ELR (cell line): ENCODE measurements around the gene ZBTB42.

Experiments used
- DNase-seq: peaks from one replicate; pipeline ENCODE4 v3.0.0-alpha.2; 2015; ENCODE audit warnings: low read depth

The ZBTB42 gene

DNA sequence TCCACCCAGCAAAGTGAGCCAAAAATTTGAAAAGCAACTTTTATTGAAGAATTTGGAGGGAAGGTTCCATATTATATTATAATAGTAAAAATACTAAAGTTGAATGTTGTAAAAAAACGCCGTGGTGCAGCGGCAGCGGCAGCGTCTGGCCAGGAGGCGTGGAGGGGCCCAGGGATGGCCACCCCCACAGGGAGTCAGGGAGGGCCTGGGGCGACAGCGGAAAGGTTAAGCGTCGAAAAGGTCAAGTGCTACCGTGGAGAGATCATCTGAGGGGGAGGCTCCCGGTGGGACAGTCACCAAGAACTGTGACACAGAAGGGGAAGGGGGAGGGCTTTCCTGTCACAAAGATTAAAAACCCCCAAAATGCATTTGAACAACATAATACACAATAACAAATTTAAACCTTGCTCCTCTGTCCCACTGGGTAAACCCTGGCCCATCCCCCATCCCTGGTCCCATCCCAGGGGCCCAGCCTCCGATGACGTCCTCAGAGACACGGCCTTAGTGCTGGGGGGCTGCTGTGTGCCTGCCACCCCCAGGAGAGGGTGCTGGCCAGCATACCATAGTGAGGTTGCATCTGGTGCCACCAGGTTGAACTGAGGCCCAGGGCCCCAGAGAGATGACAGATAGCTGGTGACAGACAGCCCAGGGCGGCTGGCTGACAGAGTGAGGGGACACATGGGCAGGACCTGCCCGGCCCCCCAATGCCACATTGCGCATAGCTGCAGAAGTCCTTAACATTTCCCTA is 31.4 kb upstream of the ZBTB42 start:
- no peak for DNase-seq

- no peak for DNase-seq
Measured at GRCh38 chr14:104770072-104770579, 30.8 kb upstream of the ZBTB42 start.

DNA sequence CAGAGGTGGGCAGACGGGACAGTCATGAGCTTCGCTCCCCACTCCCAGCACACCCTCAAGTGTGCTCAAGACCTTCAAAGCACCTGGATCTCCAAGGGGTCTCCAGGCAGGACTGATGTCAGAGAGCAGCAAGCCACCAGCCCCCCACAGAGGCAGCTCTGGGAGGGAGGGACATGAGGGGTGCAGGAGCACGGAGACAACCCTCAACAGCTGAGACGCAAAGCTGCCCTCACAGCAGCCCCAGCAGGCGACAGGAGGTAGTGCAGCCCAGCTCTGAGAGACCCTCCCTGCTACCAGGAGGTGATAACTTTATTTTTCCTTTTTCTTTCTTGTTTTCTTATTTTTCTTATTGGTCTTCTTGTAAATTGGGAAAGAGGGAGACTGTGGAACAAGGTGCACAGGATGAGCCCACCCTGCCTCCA is 30.0 kb upstream of the ZBTB42 start:
- peak; percentile 54 for DNase-seq

DNA sequence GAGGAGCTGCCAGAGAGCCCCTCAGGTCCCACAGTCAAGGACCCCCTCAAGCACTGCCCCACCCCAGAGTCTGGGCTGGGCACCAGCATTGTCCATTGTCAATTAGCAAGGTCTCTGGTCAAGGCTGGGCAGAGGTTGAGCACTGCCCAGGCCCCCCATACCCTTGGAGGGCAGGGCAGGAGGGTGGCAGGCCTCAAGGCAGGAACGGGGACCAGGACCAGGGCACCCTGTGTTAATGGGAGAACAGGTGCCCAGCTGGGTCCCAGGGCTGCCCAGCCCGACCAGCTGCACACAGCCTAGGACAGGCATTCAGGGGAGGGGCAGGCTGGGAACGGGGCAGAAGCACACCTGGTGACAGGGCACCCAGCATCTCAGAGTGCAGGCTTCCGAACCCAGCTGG is 29.5 kb upstream of the ZBTB42 start:
- DNase-seq: no peak

- DNase-seq: no peak
Measured at GRCh38 chr14:104771918-104772706, 28.8 kb upstream of the ZBTB42 start.

GRCh38 chr14:104772707-104773504 is 28.0 kb upstream of the ZBTB42 start:
- no peak for DNase-seq

- no peak for DNase-seq
Measured at GRCh38 chr14:104773505-104774452, 27.1 kb upstream of the ZBTB42 start.

GRCh38 chr14:104774453-104775072 is 26.3 kb upstream of the ZBTB42 start:
- no peak for DNase-seq

DNA sequence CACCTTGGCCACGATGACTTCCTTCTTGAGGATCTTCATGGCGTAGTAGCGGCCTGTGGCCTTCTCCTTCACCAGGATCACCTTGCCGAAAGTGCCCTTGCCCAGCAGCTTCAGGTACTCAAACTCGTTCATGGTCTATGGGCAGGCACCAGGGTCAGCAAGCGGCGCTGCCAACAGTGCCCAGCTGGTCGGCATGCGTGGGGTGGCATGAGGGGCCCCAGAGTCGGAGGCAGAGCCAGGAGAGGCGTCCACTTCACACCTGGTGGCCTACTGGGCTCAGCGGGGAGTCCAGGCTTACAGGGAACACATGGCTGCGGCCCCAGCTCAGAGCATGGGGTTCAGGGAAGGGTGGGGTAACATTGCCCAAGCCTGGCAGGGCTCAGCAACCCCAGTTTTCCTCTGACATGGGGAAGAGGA is 25.8 kb upstream of the ZBTB42 start:
- DNase-seq: no peak

- DNase-seq: no peak
Measured at GRCh38 chr14:104776481-104776880, 24.4 kb upstream of the ZBTB42 start.

GRCh38 chr14:104776961-104777807 is 23.7 kb upstream of the ZBTB42 start:
- DNase-seq: no peak

DNA sequence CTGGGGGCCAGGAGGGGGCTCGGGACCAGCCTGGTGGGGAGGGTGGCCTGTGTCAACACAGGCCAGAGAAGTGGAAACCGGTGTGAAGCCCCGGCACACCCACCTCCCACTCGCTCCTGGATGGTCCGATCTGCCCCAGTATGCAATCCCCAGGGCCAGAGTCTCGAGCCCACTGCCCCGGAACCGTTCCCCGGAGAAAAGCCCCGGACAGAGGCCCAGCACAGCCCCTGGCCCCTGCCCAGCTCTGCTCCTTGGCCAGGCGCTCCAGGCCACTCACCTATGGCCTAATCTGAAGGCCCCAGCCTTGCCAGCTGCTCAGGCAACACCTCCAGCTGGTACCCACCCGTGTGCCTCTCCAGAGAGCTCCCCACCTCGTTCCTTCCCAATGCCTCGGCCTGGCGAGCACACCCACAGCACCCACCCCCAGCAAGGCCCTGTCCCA is 23.1 kb upstream of the ZBTB42 start:
- no peak for DNase-seq

- DNase-seq: no peak
Measured at GRCh38 chr14:104778694-104779331, 22.1 kb upstream of the ZBTB42 start.

DNA sequence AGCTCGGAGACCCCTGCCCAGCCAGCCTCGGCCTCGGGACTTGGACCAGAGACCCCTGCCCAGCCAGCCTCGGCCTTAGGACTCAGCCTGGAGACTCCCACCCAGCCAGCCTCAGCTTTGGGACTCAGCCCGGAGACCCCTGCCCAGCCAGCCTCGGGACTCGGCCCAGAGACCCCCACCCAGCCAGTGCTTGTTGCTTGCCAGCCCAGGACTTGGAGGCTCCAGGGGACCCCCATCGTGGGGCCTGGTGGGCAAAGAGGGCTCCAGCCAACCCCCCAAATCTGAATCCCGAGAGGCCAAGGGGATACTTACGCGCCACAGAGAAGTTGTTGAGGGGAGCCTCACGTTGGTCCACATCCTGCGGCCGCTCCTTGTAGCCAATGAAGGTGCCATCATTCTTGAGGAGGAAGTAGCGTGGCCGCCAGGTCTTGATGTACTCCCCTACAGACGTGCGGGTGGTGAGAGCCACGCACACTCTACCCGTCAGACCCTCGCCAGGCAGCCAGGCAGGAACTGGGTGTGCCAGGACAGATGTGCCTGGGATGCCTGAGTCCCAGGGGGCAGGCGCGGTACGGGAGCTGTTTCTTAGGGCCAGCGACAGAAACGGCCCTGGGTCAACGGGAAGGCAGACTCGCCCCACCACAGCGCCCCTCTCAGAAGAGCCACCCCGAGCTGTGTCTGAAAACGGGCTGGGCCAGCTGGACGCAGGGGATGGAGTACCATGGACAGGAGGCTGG is 21.0 kb upstream of the ZBTB42 start:
- DNase-seq: no peak

DNA sequence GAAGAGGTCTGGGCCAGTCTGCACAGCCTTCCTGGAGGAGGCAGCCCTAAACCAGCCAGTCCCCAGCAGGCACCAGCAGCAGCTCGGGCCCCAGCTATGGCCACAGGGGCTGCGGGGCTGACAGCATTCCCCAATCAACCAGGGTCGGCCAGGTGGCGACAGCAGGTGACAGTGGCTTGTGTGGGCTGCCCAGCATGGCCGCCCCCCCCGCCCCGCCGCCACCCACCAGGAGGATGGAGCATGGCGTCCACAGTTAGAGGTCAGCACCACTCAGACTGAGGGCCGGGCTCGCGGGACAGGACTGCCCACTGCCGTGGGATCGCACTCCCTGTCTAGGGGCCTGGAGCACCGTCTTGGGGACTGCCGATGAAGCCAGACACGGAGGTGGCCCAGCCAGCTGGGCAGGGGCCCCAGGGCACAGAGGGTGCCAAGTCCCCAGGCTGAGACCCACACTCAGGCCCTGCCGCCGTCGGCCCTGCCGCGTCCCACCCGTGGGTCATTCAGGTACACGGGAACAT is 20.3 kb upstream of the ZBTB42 start:
- no peak for DNase-seq

DNA sequence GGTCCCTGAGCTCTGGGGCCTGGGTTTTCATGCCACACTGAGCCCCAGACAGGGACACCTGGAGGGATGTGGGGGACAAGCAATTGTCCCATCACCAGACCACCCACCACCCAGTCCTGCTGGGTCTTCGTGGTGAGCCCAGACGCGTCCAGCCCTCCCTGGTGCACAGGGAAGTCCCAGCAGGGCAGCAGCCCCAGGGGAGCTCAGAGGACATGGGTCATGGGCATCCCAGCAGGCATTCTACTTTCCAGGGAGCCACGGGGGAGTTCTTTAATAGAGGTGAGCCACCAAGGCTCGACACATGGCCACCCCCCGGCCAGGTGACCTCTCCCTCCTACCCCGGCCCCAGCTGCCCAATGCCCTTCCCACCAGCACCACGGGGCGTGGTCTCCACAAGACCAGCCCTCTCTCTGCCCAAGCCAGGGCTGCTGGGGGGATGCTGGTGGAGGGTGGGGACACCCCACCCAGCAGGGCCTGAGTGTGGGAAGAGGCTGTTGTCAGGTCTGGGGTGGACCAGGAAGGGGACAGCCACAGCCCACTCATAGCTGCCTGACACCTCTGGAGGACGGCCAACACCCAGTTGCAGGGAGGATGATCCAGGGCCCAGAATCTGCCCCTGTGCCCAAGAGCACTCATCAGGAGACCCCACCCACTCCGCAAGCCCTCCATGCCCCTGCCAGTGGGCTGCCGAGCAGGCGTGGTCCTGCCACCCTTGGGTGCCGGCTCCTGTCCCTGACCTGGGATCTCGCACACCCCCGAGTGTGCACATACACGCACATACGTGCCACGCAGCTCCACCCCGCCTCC is 19.4 kb upstream of the ZBTB42 start:
- DNase-seq: no peak

GRCh38 chr14:104782086-104782807 is 18.7 kb upstream of the ZBTB42 start:
- no peak for DNase-seq
